GM23338 (cell line): Measurements from ENCODE around the gene WSCD2. TPM values are rescaled to one million over a fixed set of nuclear protein-coding genes. Genes with fewer than 3 reads are reported as not detected.

Source experiments
- ATAC-seq: fragments of 200-7000 bp; cut with Tn5 transposase; 3 replicates; pipeline ENCODE4 v1.9.1; 2020
- DNase-seq: peaks from one replicate; pipeline ENCODE4 v3.0.0-alpha.2; 2015; ENCODE audit warnings: low spot score
- H2AFZ ChIP-seq: fragments of 200-600 bp; sonication (generic); 2 replicates; pipeline ENCODE4 v1.8.0; 2016; ENCODE audit warnings: antibody characterized with exemption, mild to moderate bottlenecking, moderate library complexity
- H3F3A ChIP-seq: fragments of 200-600 bp; sonication (generic); replicated peaks from 2 replicates; pipeline ENCODE4 v1.8.0; 2017; ENCODE audit warnings: antibody characterized with exemption, mixed run types, low read depth
- H3K27ac ChIP-seq: fragments of 200-600 bp; sonication (generic); 2 replicates; pipeline ENCODE4 v1.6.1; 2016; ENCODE audit warnings: low read depth
- H3K27me3 ChIP-seq: fragments of 200-600 bp; sonication (generic); 2 replicates; pipeline ENCODE4 v1.8.0; 2016; ENCODE audit warnings: mild to moderate bottlenecking, mixed run types, moderate library complexity; ENCODE audit not compliant: insufficient read depth
- H3K36me3 ChIP-seq: fragments of 200-600 bp; sonication (generic); 2 replicates; pipeline ENCODE4 v1.8.0; 2016; ENCODE audit warnings: mild to moderate bottlenecking; ENCODE audit not compliant: insufficient read depth
- H3K4me1 ChIP-seq: fragments of 200-600 bp; sonication (generic); 2 replicates; pipeline ENCODE4 v1.8.0; 2016; ENCODE audit warnings: mild to moderate bottlenecking, moderate library complexity; ENCODE audit not compliant: insufficient read depth
- H3K4me2 ChIP-seq: fragments of 200-600 bp; sonication (generic); 2 replicates; pipeline ENCODE4 v1.7.1; 2017; ENCODE audit warnings: mixed run types
- H3K4me3 ChIP-seq: fragments of 200-600 bp; sonication (generic); 2 replicates; pipeline ENCODE4 v1.6.1; 2016; ENCODE audit warnings: mixed run types
- H3K79me2 ChIP-seq: fragments of 200-600 bp; sonication (generic); replicated peaks from 2 replicates; pipeline ENCODE4 v1.8.0; 2017; ENCODE audit warnings: mild to moderate bottlenecking; ENCODE audit not compliant: insufficient read depth
- H3K9me2 ChIP-seq: fragments of 200-600 bp; sonication (generic); 2 replicates; pipeline ENCODE4 v1.8.0; 2017; ENCODE audit not compliant: insufficient read depth
- H4K20me1 ChIP-seq: fragments of 200-600 bp; sonication (generic); replicated peaks from 2 replicates; pipeline ENCODE4 v1.8.0; 2017; ENCODE audit warnings: mild to moderate bottlenecking; ENCODE audit not compliant: insufficient read depth
- H3K27ac Mint-ChIP-seq: 2 replicates; pipeline ENCODE4 v1.8.0; 2020; ENCODE audit warnings: inconsistent platforms, mild to moderate bottlenecking, moderate library complexity, mixed read lengths
- H3K27me3 Mint-ChIP-seq: 3 replicates; pipeline ENCODE4 v1.8.0; 2022; ENCODE audit warnings: low read depth, mild to moderate bottlenecking, moderate library complexity, mixed read lengths, inconsistent platforms; ENCODE audit not compliant: insufficient read depth, poor library complexity
- H3K36me3 Mint-ChIP-seq: 3 replicates; pipeline ENCODE4 v1.8.0; 2021; ENCODE audit warnings: low read depth, mild to moderate bottlenecking, inconsistent platforms, moderate library complexity, mixed read lengths
- H3K4me1 Mint-ChIP-seq: 3 replicates; pipeline ENCODE4 v1.8.0; 2020; ENCODE audit warnings: mild to moderate bottlenecking, inconsistent platforms, mixed read lengths
- H3K4me3 Mint-ChIP-seq: 3 replicates; pipeline ENCODE4 v1.8.0; 2021; ENCODE audit warnings: moderate library complexity, mild to moderate bottlenecking, inconsistent platforms, mixed read lengths
- H3K9me3 Mint-ChIP-seq: 3 replicates; pipeline ENCODE4 v1.8.0; 2020; ENCODE audit warnings: moderate library complexity, mild to moderate bottlenecking, inconsistent platforms, mixed read lengths
- CREB1 ChIP-seq: fragments of 250-450 bp; sonication (Bioruptor Pico); IDR thresholded peaks from 2 replicates; pipeline ENCODE4 v1.5.0; 2020; ENCODE audit warnings: low read depth, mild to moderate bottlenecking, moderate library complexity
- CTCF ChIP-seq, 2 experiments: fragments of 200-600 bp in 1 of 2; sonication (generic) in 1 of 2; conservative IDR thresholded peaks; 2 replicates each; pipeline versions ENCODE4 v1.5.1 to v1.6.1; 2016 to 2017; ENCODE audit warnings: antibody characterized with exemption in 2 of 2, low read depth in 2 of 2, mild to moderate bottlenecking in 2 of 2, moderate library complexity in 1 of 2
- ETS1 ChIP-seq: IDR thresholded peaks from 2 replicates; pipeline ENCODE4 v1.6.1; 2016; ENCODE audit warnings: antibody characterized with exemption
- EZH2 ChIP-seq: fragments of 200-600 bp; sonication (generic); IDR thresholded peaks from one replicate; pipeline ENCODE4 v1.8.0; 2017; ENCODE audit warnings: antibody characterized with exemption, mild to moderate bottlenecking, low read depth; ENCODE audit not compliant: unreplicated experiment
- JUNB ChIP-seq: IDR thresholded peaks from one replicate; pipeline ENCODE4 v1.6.1; 2016; ENCODE audit warnings: antibody characterized with exemption; ENCODE audit not compliant: unreplicated experiment
- NANOG ChIP-seq: IDR thresholded peaks from 2 replicates; pipeline ENCODE4 v1.6.1; 2016; ENCODE audit warnings: antibody characterized with exemption, borderline replicate concordance
- POLR2AphosphoS5 ChIP-seq: IDR thresholded peaks from 2 replicates; pipeline ENCODE4 v1.6.1; 2016; ENCODE audit warnings: antibody characterized with exemption, low read depth
- REST ChIP-seq: IDR thresholded peaks from one replicate; pipeline ENCODE4 v1.6.1; 2018; ENCODE audit warnings: antibody characterized with exemption; ENCODE audit not compliant: unreplicated experiment
- ZNF331 ChIP-seq: fragments of 250-450 bp; sonication (Bioruptor Pico); IDR thresholded peaks from 2 replicates; pipeline ENCODE4 v1.5.0; 2020; ENCODE audit warnings: low read depth, mild to moderate bottlenecking, moderate library complexity
- polyA plus RNA-seq: library from polyadenylated mRNA; unstranded; fragments of >200 nt; fragmentation: Nextera tagmentation; extraction: Ambion mirVana; gene quantifications from 2 replicates; pipeline ENCODE4 v1.2.1, GENCODE V29; 2016
- total RNA-seq: library from RNA; depleted of rRNA; stranded (reverse); fragments of >200 nt; shearing (Covaris generic); gene quantifications from 2 replicates; pipeline ENCODE4 v1.2.3, GENCODE V29; 2014

Gene WSCD2
- total and polyA plus RNA-seq, 2 experiments from 2014 or later, result 0.66 to 3.1 TPM

GRCh38 chr12:108151533-108152169, 22.6 kb downstream of the WSCD2 start:
- peaks cover 1% of the 10 kb centered on the region for H3K27me3 Mint-ChIP-seq
- Histone ChIP-seq H3K27ac (no peak overlapping the region), H3K9me2 (no peaks in the 10 kb centered on the region), H3K4me1 (no peaks in the 10 kb centered on the region), H3F3A (no peaks in the 10 kb centered on the region), H3K4me3 (no peak overlapping the region), H4K20me1 (no peaks in the 10 kb centered on the region), H3K79me2 (no peaks in the 10 kb centered on the region), H3K27me3 (no peaks in the 10 kb centered on the region), H3K36me3 (no peaks in the 10 kb centered on the region), H3K4me2 (no peak overlapping the region), H2AFZ (peak overlapping the region; percentile 72; the same call in 1 of the 2 replicates)
- ATAC-seq (peak; percentile 70), DNase-seq (no peak)
- H3K9me3 Mint-ChIP-seq, result no peaks in the 10 kb centered on the region
- H3K27ac Mint-ChIP-seq, result no peak overlapping the region
- peaks cover 13% of the 10 kb centered on the region for H3K4me1 Mint-ChIP-seq
- no peaks in the 10 kb centered on the region for H3K36me3 Mint-ChIP-seq
- H3K4me3 Mint-ChIP-seq, result no peak overlapping the region
- no peak for TF ChIP-seq ETS1
- TF ChIP-seq CREB1 (CRISPR knock-in tag), result no peak
- no peak for TF ChIP-seq NANOG
- no peak for TF ChIP-seq ZNF331 (CRISPR knock-in tag)
- TF ChIP-seq REST, result no peak
- TF ChIP-seq POLR2AphosphoS5, result no peak
- no peak for TF ChIP-seq EZH2
- no peak for TF ChIP-seq JUNB
- no peak for TF ChIP-seq CTCF (conservative IDR thresholded peaks at IDR 0.05; ENCODE audit: low read depth in 2 of 2)

- no peak overlapping the region for H3K27ac Mint-ChIP-seq
- H3K9me2 ChIP-seq, result no peaks in the 10 kb centered on the region
- TF ChIP-seq JUNB (no peak), POLR2AphosphoS5 (no peak), CREB1 (CRISPR knock-in tag) (no peak)
These were observed 23.1 kb downstream of the WSCD2 start for GRCh38 chr12:108152170-108152538.

More at GRCh38 chr12:108152170-108152538, 23.1 kb downstream of the WSCD2 start:
- no peaks in the 10 kb centered on the region for H3K79me2 ChIP-seq
- no peaks in the 10 kb centered on the region for H3K4me1 ChIP-seq
- H3K27me3 Mint-ChIP-seq, result peaks cover 1% of the 10 kb centered on the region
- DNase-seq, result no peak
- no peaks in the 10 kb centered on the region for H3K36me3 Mint-ChIP-seq
- H3F3A ChIP-seq, result no peaks in the 10 kb centered on the region
- H3K36me3 ChIP-seq, result no peaks in the 10 kb centered on the region
- no peak overlapping the region for H3K4me3 Mint-ChIP-seq
- H3K4me3 ChIP-seq, result no peak overlapping the region
- no peaks in the 10 kb centered on the region for H3K27me3 ChIP-seq
- H3K27ac ChIP-seq, result no peak overlapping the region
- no peak overlapping the region for H3K4me2 ChIP-seq
- no peak for ATAC-seq
- H3K4me1 Mint-ChIP-seq, result peaks cover 13% of the 10 kb centered on the region
- H2AFZ ChIP-seq, result peak overlapping the region; percentile 72; the same call in 1 of the 2 replicates
- H3K9me3 Mint-ChIP-seq, result no peaks in the 10 kb centered on the region
- no peaks in the 10 kb centered on the region for H4K20me1 ChIP-seq
